Hepatocyte (in vitro differentiated cells): ENCODE data around the gene PCSK6.

ENCODE experiments used
- CTCF ChIP-seq: fragments of 200-600 bp; sonication (generic); IDR thresholded peaks from 2 replicates; pipeline ENCODE4 v1.5.1; 2016; ENCODE audit warnings: antibody characterized with exemption, mild to moderate bottlenecking; ENCODE audit not compliant: poor library complexity
- EZH2 ChIP-seq: fragments of 200-600 bp; sonication (generic); IDR thresholded peaks from 2 replicates; pipeline ENCODE4 v1.6.1; 2016; ENCODE audit warnings: antibody characterized with exemption, mild to moderate bottlenecking, borderline replicate concordance
- EZH2phosphoT487 ChIP-seq: fragments of 200-600 bp; sonication (generic); IDR thresholded peaks from one replicate; pipeline ENCODE4 v1.6.1; 2018; ENCODE audit warnings: antibody characterized with exemption, mild to moderate bottlenecking, low read depth, moderate library complexity; ENCODE audit not compliant: unreplicated experiment, severe bottlenecking

- TF ChIP-seq CTCF (no peak), EZH2phosphoT487 (no peak), EZH2 (no peak)
Observed at GRCh38 chr15:101327147-101327740, 162.3 kb downstream of the PCSK6 start.
